Activated naive CD4-positive, alpha-beta T cell treated with anti-CD3 and anti-CD28 coated beads, Interleukin-2, amount 10 ng/mL, durations not matched to agents 7 days and 5 days (primary cell): ENCODE data around the gene EIF6.
A peak's percentile ranks its signal among the peaks of the same experiment; 100 is the strongest.

ENCODE experiments used
- CTCF ChIA-PET: fragments of 350-600 bp; sonication (Branson Sonifier 250); formaldehyde crosslinking; loops from one replicate; lab custom pipeline; 2021; ENCODE audit warnings: antibody characterized with exemption; lab: Charles Lee
- DNase-seq: peaks from one replicate; pipeline ENCODE4 v3.0.0-alpha.2; 2020
- H3K27ac Mint-ChIP-seq: one replicate; pipeline ENCODE4 v1.8.0; 2021; ENCODE audit warnings: mild to moderate bottlenecking, moderate library complexity, mixed read lengths
- H3K27me3 Mint-ChIP-seq: one replicate; pipeline ENCODE4 v1.8.0; 2021; ENCODE audit warnings: mild to moderate bottlenecking, mixed read lengths
- H3K36me3 Mint-ChIP-seq: one replicate; pipeline ENCODE4 v1.8.0; 2021; ENCODE audit warnings: mixed read lengths
- H3K4me1 Mint-ChIP-seq: one replicate; pipeline ENCODE4 v1.8.0; 2021; ENCODE audit warnings: mixed read lengths
- H3K4me3 Mint-ChIP-seq: one replicate; pipeline ENCODE4 v1.8.0; 2021; ENCODE audit warnings: mild to moderate bottlenecking, moderate library complexity, mixed read lengths
- H3K9me3 Mint-ChIP-seq: one replicate; pipeline ENCODE4 v1.8.0; 2021; ENCODE audit warnings: mixed read lengths

EIF6 gene

DNA sequence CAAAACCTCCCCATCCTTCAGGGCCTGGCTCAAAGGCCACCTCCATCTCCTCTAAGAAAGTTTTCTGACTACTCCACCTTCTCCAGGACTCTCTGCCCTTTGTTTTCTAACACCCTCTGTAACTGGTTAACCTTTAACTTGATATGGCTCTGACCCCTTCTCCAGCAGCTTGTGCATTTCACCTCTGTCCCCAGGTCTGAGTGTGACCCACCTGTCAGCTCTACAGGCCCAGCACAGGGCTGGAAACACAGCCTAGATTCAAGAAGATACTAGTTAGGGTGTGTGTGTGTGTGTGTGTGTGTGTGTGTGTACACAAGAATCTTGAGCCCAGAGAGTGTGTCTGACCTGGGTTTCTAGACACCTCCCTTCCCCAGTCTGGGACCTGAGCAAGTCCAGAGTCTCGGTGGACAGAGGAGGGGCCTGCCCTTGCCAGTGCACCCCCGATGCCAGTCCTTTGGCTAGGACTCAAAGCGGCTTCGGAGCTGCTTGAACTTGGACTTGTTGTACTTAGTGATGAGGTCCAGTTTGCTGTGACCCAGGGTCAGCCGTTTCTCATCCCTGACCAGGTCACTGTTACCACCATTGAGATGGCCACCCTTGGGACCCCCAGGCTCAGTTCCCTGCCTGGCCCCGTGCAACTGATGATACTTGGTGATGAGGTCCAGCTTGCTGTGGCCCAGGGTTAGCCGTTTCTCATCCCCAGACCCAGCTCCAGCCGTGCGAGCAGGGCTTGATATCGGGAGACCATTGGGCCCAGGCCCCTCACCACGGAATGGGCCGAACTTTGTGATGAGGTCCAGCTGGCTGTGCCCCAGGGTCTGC, 1.7 kb upstream of the EIF6 start:
- Mint-ChIP-seq H3K27me3 (peaks cover 26% of the 10 kb centered on the region), H3K27ac (peak overlapping the region; percentile 71)
- CTCF ChIA-PET: no interaction called here

GRCh38 chr20:35285806-35286076, 1.2 kb upstream of the EIF6 start:
- peaks cover 16% of the 10 kb centered on the region for H3K36me3 Mint-ChIP-seq
- no peaks in the 10 kb centered on the region for H3K9me3 Mint-ChIP-seq
- peak overlapping the region; percentile 81 for H3K4me3 Mint-ChIP-seq
- DNase-seq: no peak
- CTCF ChIA-PET: no interaction called here
- peaks cover 21% of the 10 kb centered on the region for H3K27me3 Mint-ChIP-seq
- H3K4me1 Mint-ChIP-seq: peaks cover 29% of the 10 kb centered on the region
- H3K27ac Mint-ChIP-seq: peak overlapping the region; percentile 71

More for the DNA sequence above, 1.7 kb upstream of the EIF6 start:
- Mint-ChIP-seq H3K36me3 (peaks cover 16% of the 10 kb centered on the region), H3K9me3 (no peaks in the 10 kb centered on the region), H3K4me1 (peaks cover 29% of the 10 kb centered on the region), H3K4me3 (peak overlapping the region; percentile 81)
- no peak for DNase-seq

- H3K4me1 Mint-ChIP-seq: peaks cover 29% of the 10 kb centered on the region
- peaks cover 15% of the 10 kb centered on the region for H3K27me3 Mint-ChIP-seq
- H3K27ac Mint-ChIP-seq: peak overlapping the region; percentile 89
- no peaks in the 10 kb centered on the region for H3K9me3 Mint-ChIP-seq
- H3K4me3 Mint-ChIP-seq: peak overlapping the region; percentile 81
- no peak for DNase-seq
- CTCF ChIA-PET: interaction anchor here (1.0 to 1.7 kb wide), 5 partner anchors 8 to 44 kb away, joined by 3 to 8 read pairs (median 3); no protein-coding TSS in a partner anchor
- H3K36me3 Mint-ChIP-seq: peaks cover 22% of the 10 kb centered on the region
Measured at GRCh38 chr20:35284992-35285805, 627 bp upstream of the EIF6 start.

GRCh38 chr20:35283441-35284266, 918 bp downstream of the EIF6 start:
- Mint-ChIP-seq H3K36me3 (peaks cover 35% of the 10 kb centered on the region), H3K4me1 (peaks cover 32% of the 10 kb centered on the region), H3K27ac (peak overlapping the region; percentile 89), H3K4me3 (peak overlapping the region; percentile 81), H3K27me3 (peaks cover 9% of the 10 kb centered on the region), H3K9me3 (no peaks in the 10 kb centered on the region)
- CTCF ChIA-PET: interaction anchor here (0.6 to 1.7 kb wide), 6 partner anchors 9 to 878 kb away, joined by 3 to 8 read pairs (median 3); no protein-coding TSS in a partner anchor
- DNase-seq: peak; percentile 59

DNA sequence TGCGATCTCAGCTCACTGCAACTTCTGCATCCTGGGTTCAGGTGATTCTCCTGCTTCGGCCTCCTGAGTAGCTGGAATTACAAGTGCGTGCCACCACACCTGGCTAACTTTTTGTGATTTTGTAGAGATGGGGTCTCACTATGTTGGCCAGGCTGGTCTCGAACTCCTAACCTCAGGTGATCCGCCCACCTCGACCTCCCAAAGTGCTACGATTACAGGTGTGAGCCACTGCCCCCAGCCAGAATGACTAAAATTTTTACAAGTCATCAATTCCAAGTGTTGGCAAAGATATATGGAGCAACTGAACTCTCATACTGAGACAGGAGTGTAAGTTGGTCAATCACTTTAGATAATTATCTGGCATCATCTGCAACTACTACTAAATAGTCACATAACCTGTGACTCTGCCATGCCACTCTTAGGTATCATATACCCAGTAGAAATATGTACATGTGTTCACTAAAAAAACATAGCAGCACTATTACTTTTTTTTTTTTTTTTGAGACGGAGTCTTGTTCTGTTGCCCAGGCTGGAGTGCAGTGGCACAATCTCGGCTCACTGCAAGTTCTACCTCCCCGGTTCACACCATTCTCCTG, 3.0 kb downstream of the EIF6 start:
- Mint-ChIP-seq H3K27ac (peak overlapping the region; percentile 14), H3K27me3 (no peaks in the 10 kb centered on the region), H3K9me3 (no peaks in the 10 kb centered on the region), H3K4me1 (peaks cover 45% of the 10 kb centered on the region), H3K4me3 (no peak overlapping the region), H3K36me3 (peaks cover 43% of the 10 kb centered on the region)
- DNase-seq: no peak
- CTCF ChIA-PET: no interaction called here

DNA sequence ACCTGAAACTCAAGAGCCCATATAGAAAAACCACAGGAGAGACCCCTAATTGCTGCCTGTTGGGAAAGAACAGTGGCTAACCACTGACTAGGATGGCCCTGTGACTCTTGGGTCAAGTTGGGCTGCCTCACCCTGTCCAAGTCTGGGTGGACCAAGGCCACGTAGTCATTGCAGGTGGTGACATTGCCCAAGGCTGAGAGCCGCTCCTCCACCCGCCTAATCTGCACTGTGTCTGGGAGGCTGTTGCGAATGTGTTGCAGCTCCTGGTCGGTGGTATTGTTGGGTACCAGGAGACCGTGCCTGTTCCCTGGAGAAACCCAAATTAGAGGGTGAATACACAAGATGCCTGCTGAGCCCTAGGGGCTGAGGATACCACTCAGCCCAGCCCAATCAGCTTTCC, 4.0 kb downstream of the EIF6 start:
- Mint-ChIP-seq H3K4me1 (peaks cover 45% of the 10 kb centered on the region), H3K4me3 (no peak overlapping the region), H3K9me3 (no peaks in the 10 kb centered on the region), H3K36me3 (peaks cover 43% of the 10 kb centered on the region), H3K27ac (no peak overlapping the region), H3K27me3 (no peaks in the 10 kb centered on the region)
- DNase-seq: no peak
- CTCF ChIA-PET: no interaction called here

GRCh38 chr20:35279533-35280174, 4.9 kb downstream of the EIF6 start:
- Mint-ChIP-seq H3K9me3 (no peaks in the 10 kb centered on the region), H3K36me3 (peaks cover 43% of the 10 kb centered on the region), H3K27me3 (no peaks in the 10 kb centered on the region), H3K4me3 (no peak overlapping the region), H3K27ac (peak overlapping the region; percentile 99), H3K4me1 (peaks cover 38% of the 10 kb centered on the region)
- no peak for DNase-seq
- CTCF ChIA-PET: no interaction called here

DNA sequence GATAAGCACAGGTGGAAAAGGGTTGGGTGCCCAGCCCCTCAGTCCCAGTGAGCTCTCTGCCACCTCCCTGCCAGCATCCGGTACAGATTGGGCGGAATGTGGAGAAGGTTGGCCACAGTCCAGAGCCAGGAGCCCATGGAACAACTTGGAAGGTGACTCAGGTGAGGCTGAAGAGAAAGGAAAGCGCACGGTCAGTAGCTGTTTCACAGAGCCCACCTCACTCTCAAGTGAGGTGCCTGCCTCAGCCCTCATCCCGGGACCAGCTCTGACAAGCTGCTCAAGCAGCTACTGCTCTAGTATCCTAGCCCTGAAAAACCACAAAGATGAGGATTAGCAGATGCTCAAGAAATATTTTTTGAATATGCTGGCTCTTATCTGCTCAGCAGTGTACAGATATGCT, 5.5 kb downstream of the EIF6 start:
- Mint-ChIP-seq H3K36me3 (peaks cover 43% of the 10 kb centered on the region), H3K4me1 (peaks cover 37% of the 10 kb centered on the region), H3K4me3 (no peak overlapping the region), H3K9me3 (no peaks in the 10 kb centered on the region), H3K27ac (peak overlapping the region; percentile 99), H3K27me3 (no peaks in the 10 kb centered on the region)
- CTCF ChIA-PET: no interaction called here
- no peak for DNase-seq

DNA sequence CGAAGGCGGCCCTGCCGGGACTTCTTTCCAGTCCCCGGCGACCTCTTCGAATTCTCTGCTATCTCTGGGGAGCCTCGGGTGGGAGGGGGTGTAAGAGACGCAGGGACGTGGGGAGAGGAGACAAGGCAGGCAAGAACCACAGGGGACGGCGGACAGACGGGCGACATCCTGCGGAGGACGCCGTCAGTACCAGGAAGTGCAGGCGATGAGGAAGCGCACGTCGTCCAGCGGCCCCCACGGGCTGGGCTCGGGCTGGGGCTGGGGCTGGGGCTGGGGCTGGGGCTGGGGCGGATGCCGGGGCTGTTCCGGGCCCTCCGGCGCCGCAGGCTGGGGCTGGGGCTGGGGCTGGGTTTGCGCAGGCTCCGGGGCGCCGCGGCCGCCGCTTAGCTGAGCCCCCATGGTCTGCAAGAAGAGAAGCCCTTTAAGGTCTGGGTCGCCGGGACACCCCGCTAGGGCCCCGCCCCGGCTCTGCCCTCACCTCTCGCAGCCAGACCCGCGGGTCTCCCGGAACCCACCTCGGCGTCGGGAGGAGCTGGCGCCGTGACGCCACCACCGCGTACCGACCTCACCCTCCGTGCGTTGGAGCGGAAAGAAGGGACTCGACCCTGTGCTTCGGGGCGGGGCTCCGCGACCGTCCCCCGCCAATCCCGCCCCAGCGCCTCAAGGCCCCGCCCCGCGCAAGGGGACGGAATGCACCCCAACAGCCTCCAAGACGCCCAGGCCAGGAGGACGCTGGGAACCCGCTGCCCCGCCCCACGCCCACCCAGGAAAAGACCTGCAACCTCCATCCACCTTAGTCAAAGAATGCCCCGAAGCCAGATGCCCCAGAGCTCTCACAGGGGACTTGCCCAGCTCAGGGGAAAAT, 6.8 kb downstream of the EIF6 start, which contains the start of gene MMP24OS:
Gene MMP24OS (minus strand): TSS at position 592 of the 865 bp plus-strand sequence. CDS start 193 bp downstream, at position 399.
- H3K36me3 Mint-ChIP-seq: peaks cover 36% of the 10 kb centered on the region
- peak; percentile 95 for DNase-seq
- no peaks in the 10 kb centered on the region for H3K9me3 Mint-ChIP-seq
- no peaks in the 10 kb centered on the region for H3K27me3 Mint-ChIP-seq
- peak within 1 kb of the TSS; percentile 99 for H3K4me3 Mint-ChIP-seq
- peaks cover 28% of the 10 kb centered on the region for H3K4me1 Mint-ChIP-seq
- peak within 1 kb of the TSS; percentile 99 for H3K27ac Mint-ChIP-seq
- CTCF ChIA-PET: interaction anchor here (0.6 to 1.6 kb wide), 4 partner anchors 9 to 133 kb away, joined by 3 to 5 read pairs (median 4); partner anchors contain the start of gene EDEM2

DNA sequence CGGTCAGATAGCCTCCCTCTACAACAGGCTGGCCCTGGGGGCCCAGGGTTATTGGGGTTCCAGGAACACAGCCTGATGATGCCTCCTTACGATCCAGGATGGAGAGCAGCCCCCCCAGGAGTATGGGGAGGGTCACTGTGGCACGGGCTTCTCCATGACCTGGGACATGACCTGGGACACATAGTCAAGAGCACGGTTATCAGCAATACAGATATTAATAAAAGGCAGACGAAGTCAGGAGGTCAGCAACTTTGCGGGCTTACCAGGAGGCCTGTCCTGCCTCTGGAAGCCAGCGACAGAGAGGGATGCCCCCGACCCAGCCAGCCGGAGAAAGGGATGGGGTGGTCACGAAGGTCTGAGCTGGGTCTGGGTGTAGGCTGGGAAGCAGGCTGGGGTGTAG, 7.4 kb downstream of the EIF6 start:
- no peak for DNase-seq
- H3K4me3 Mint-ChIP-seq: peak overlapping the region; percentile 99
- H3K4me1 Mint-ChIP-seq: peaks cover 23% of the 10 kb centered on the region
- H3K27me3 Mint-ChIP-seq: no peaks in the 10 kb centered on the region
- H3K36me3 Mint-ChIP-seq: peaks cover 32% of the 10 kb centered on the region
- CTCF ChIA-PET: interaction anchor here (1.0 to 1.6 kb wide), 4 partner anchors 8 to 131 kb away, joined by 3 to 5 read pairs (median 4); partner anchors contain the start of gene EDEM2
- H3K27ac Mint-ChIP-seq: peak overlapping the region; percentile 99
- H3K9me3 Mint-ChIP-seq: no peaks in the 10 kb centered on the region

GRCh38 chr20:35276408-35276807, 8.2 kb downstream of the EIF6 start:
- no peak for DNase-seq
- Mint-ChIP-seq H3K36me3 (peaks cover 27% of the 10 kb centered on the region), H3K9me3 (no peaks in the 10 kb centered on the region), H3K4me3 (peak overlapping the region; percentile 99), H3K4me1 (peaks cover 22% of the 10 kb centered on the region), H3K27me3 (no peaks in the 10 kb centered on the region), H3K27ac (peak overlapping the region; percentile 99)
- CTCF ChIA-PET: interaction anchor here (1.0 to 2.2 kb wide), 3 partner anchors 10 to 132 kb away, joined by 3 to 8 read pairs (median 3); no protein-coding TSS in a partner anchor

GRCh38 chr20:35275741-35276251, 8.8 kb downstream of the EIF6 start:
- no peaks in the 10 kb centered on the region for H3K9me3 Mint-ChIP-seq
- peak overlapping the region; percentile 99 for H3K27ac Mint-ChIP-seq
- peak overlapping the region; percentile 99 for H3K4me3 Mint-ChIP-seq
- CTCF ChIA-PET: interaction anchor here (1.0 to 2.2 kb wide), 3 partner anchors 9 to 131 kb away, joined by 3 to 8 read pairs (median 3); no protein-coding TSS in a partner anchor
- H3K27me3 Mint-ChIP-seq: no peaks in the 10 kb centered on the region
- H3K4me1 Mint-ChIP-seq: peaks cover 22% of the 10 kb centered on the region
- no peak for DNase-seq
- H3K36me3 Mint-ChIP-seq: peaks cover 29% of the 10 kb centered on the region
